PC-9 (cell line): Measurements from ENCODE around the gene XRCC3. TPM values are rescaled to one million over a fixed set of nuclear protein-coding genes. Genes with fewer than 3 reads are reported as not detected.

Experiments used
- BruUV-seq: library from RNA; stranded (reverse); fragments of 400-500 nt; replicated peaks from 2 replicates; lab custom pipeline; 2021; lab: Mats Ljungman, UMichigan
- CTCF ChIA-PET: fragments of 300-600 bp; sonication (Branson Sonifier 250); formaldehyde crosslinking; loops from one replicate; lab custom pipeline; 2022; ENCODE audit warnings: antibody characterized with exemption; lab: Charles Lee
- POLR2A ChIA-PET: fragments of 300-600 bp; sonication (Branson Sonifier 250); formaldehyde crosslinking; loops from one replicate; lab custom pipeline; 2022; ENCODE audit warnings: antibody characterized with exemption; ENCODE audit not compliant: unreplicated experiment; lab: Charles Lee
- DNase-seq, 2 experiments: peaks; one replicate each; pipeline versions ENCODE4 v3.0.0 to v3.0.0-alpha.2; 2015 to 2022; ENCODE audit warnings: mixed read lengths in 1 of 2
- H2AFZ ChIP-seq: fragments of 200-600 bp; sonication (generic); 2 replicates; pipeline ENCODE4 v1.8.1; 2017; ENCODE audit warnings: antibody characterized with exemption
- H3F3A ChIP-seq: fragments of 200-600 bp; sonication (generic); 2 replicates; pipeline ENCODE4 v1.8.1; 2017; ENCODE audit warnings: antibody characterized with exemption, mild to moderate bottlenecking, low read depth; ENCODE audit not compliant: insufficient read depth
- H3K27ac ChIP-seq: fragments of 200-600 bp; sonication (generic); 2 replicates; pipeline ENCODE4 v1.6.1; 2016; ENCODE audit warnings: mixed run types
- H3K27me3 ChIP-seq: fragments of 200-600 bp; sonication (generic); 2 replicates; pipeline ENCODE4 v1.6.1; 2016; ENCODE audit warnings: low read depth, mixed run types; ENCODE audit not compliant: insufficient read depth
- H3K36me3 ChIP-seq: fragments of 200-600 bp; sonication (generic); 2 replicates; pipeline ENCODE4 v1.6.1; 2016; ENCODE audit warnings: low read depth, mixed run types
- H3K4me1 ChIP-seq: fragments of 200-600 bp; sonication (generic); replicated peaks from 2 replicates; pipeline ENCODE4 v1.6.1; 2016; ENCODE audit warnings: mixed run types; ENCODE audit not compliant: insufficient read depth
- H3K4me2 ChIP-seq: fragments of 200-600 bp; sonication (generic); 2 replicates; pipeline ENCODE4 v1.6.1; 2017; ENCODE audit warnings: mixed run types
- H3K4me3 ChIP-seq: fragments of 200-600 bp; sonication (generic); 2 replicates; pipeline ENCODE4 v1.6.1; 2016; ENCODE audit warnings: mixed run types
- H3K79me2 ChIP-seq: fragments of 200-600 bp; sonication (generic); 2 replicates; pipeline ENCODE4 v1.6.1; 2017; ENCODE audit warnings: low read depth, mixed run types
- H3K9me2 ChIP-seq: fragments of 200-600 bp; sonication (generic); 2 replicates; pipeline ENCODE4 v1.8.1; 2017; ENCODE audit warnings: mild to moderate bottlenecking; ENCODE audit not compliant: insufficient read depth
- H3K9me3 ChIP-seq: fragments of 200-600 bp; sonication (generic); 2 replicates; pipeline ENCODE4 v1.8.1; 2016; ENCODE audit warnings: low read depth; ENCODE audit not compliant: insufficient read depth
- H4K20me1 ChIP-seq: fragments of 200-600 bp; sonication (generic); 2 replicates; pipeline ENCODE4 v1.8.1; 2017; ENCODE audit not compliant: insufficient read depth
- CTCF ChIP-seq: fragments of 200-600 bp; sonication (generic); conservative IDR thresholded peaks from 2 replicates; pipeline ENCODE4 v1.6.1; 2017; ENCODE audit warnings: mixed run types, antibody characterized with exemption, mild to moderate bottlenecking, moderate library complexity
- EZH2 ChIP-seq: fragments of 200-600 bp; sonication (generic); IDR thresholded peaks from 2 replicates; pipeline ENCODE4 v1.8.0; 2017; ENCODE audit warnings: antibody characterized with exemption, low read depth
- intact Hi-C: fragments of 100-400 bp; cut with micrococcal nuclease; formaldehyde crosslinking; loops from one replicate; pipeline ENCODE4 v1.10.0; 2022; ENCODE audit not compliant: unreplicated experiment
- total RNA-seq: library from RNA; stranded (reverse); gene quantifications from 2 replicates; pipeline ENCODE4 v1.2.3, GENCODE V29; 2021

Gene XRCC3
- total RNA-seq, 1 experiment from 2014 or later: 65.1 TPM

- no peaks in the 10 kb centered on the region for H3K79me2 ChIP-seq
- CTCF ChIA-PET: no interaction called here
Measured at GRCh38 chr14:103697603-103698379, 17.5 kb downstream of the XRCC3 start.

GRCh38 chr14:103697206-103697602 lies 18.0 kb downstream of the XRCC3 start:
- TF ChIP-seq EZH2 (no peak), CTCF (no peak)
- no TSS peak for BruUV-seq
- peaks cover 15% of the 10 kb centered on the region for H3K4me1 ChIP-seq
- no peaks in the 10 kb centered on the region for H3K9me3 ChIP-seq
- no peaks in the 10 kb centered on the region for H3K79me2 ChIP-seq
- peaks cover 31% of the 10 kb centered on the region for H3K36me3 ChIP-seq
- ChIA-PET CTCF (no interaction called here), POLR2A (no interaction called here)
- H3K4me3 ChIP-seq: no peak overlapping the region
- H4K20me1 ChIP-seq: peaks cover 50% of the 10 kb centered on the region
- H3K9me2 ChIP-seq: no peaks in the 10 kb centered on the region
- DNase-seq: no peak
- no peak overlapping the region for H2AFZ ChIP-seq
- H3K4me2 ChIP-seq: no peak overlapping the region
- no peaks in the 10 kb centered on the region for H3K27me3 ChIP-seq
- peaks cover 63% of the 10 kb centered on the region for H3F3A ChIP-seq
- intact Hi-C loops: no loop called here
- no peak overlapping the region for H3K27ac ChIP-seq

More at GRCh38 chr14:103697603-103698379, 17.5 kb downstream of the XRCC3 start:
- peaks cover 44% of the 10 kb centered on the region for H4K20me1 ChIP-seq
- no TSS peak for BruUV-seq
- peaks cover 58% of the 10 kb centered on the region for H3F3A ChIP-seq
- TF ChIP-seq EZH2: no peak
- TF ChIP-seq CTCF: no peak
- H3K4me3 ChIP-seq: no peak overlapping the region
- H3K36me3 ChIP-seq: peaks cover 25% of the 10 kb centered on the region; the same call in 1 of the 2 replicates
- no peak for DNase-seq
- intact Hi-C loops: no loop called here
- H3K9me2 ChIP-seq: no peaks in the 10 kb centered on the region
- no peak overlapping the region for H2AFZ ChIP-seq
- H3K9me3 ChIP-seq: no peaks in the 10 kb centered on the region
- no peaks in the 10 kb centered on the region for H3K27me3 ChIP-seq
- POLR2A ChIA-PET: no interaction called here
- H3K4me2 ChIP-seq: no peak overlapping the region
- H3K4me1 ChIP-seq: peaks cover 10% of the 10 kb centered on the region
- no peak overlapping the region for H3K27ac ChIP-seq

- H2AFZ ChIP-seq: no peak overlapping the region
- peaks cover 36% of the 10 kb centered on the region for H3K36me3 ChIP-seq
- no peaks in the 10 kb centered on the region for H3K27me3 ChIP-seq
- ChIA-PET POLR2A (interaction anchor here (0.5 to 0.6 kb wide), 2 partner anchors 35 to 132 kb away, joined by 7 to 8 read pairs; no protein-coding TSS in a partner anchor), CTCF (no interaction called here)
- no TSS peak for BruUV-seq
- H3K27ac ChIP-seq: no peak overlapping the region
- no peak overlapping the region for H3K4me3 ChIP-seq
- H4K20me1 ChIP-seq: peaks cover 56% of the 10 kb centered on the region
- TF ChIP-seq CTCF (no peak), EZH2 (no peak)
- H3K4me1 ChIP-seq: peaks cover 15% of the 10 kb centered on the region
- no peaks in the 10 kb centered on the region for H3K9me3 ChIP-seq
- H3K9me2 ChIP-seq: no peaks in the 10 kb centered on the region
- no peak for DNase-seq
- H3K4me2 ChIP-seq: no peak overlapping the region
- intact Hi-C loops: no loop called here
- peaks cover 69% of the 10 kb centered on the region for H3F3A ChIP-seq
- no peaks in the 10 kb centered on the region for H3K79me2 ChIP-seq
Measured at GRCh38 chr14:103696466-103697071, 18.7 kb downstream of the XRCC3 start.
